Upper lobe of left lung (tissue), 4 donors: ENCODE results near the gene MGLL.

Source experiments
- EP300 ChIP-seq, 4 donors: sonication (generic); formaldehyde crosslinking; IDR thresholded peaks; one replicate each; pipeline ENCODE4 v1.5.1; 2017; ENCODE audit warnings: antibody characterized with exemption in 4 of 4, control low read depth in 2 of 4
- POLR2A ChIP-seq, 4 donors: fragments of 450-650 bp; IDR thresholded peaks; one replicate each; pipeline ENCODE4 v1.5.1; 2016 to 2017; ENCODE audit warnings: antibody characterized with exemption in 4 of 4, mild to moderate bottlenecking in 2 of 4
- POLR2AphosphoS5 ChIP-seq, 2 donors: sonication (generic); formaldehyde crosslinking; IDR thresholded peaks; one replicate each; pipeline ENCODE4 v1.5.1; 2017; ENCODE audit warnings: antibody characterized with exemption in 2 of 2
- TF ChIP-seq, protein P1 (sequence below), 6 experiments: fragments of 450-650 bp in 4 of 6; fragments of 200-600 bp in 2 of 6; sonication (generic) in 2 of 6; IDR thresholded peaks; one replicate each; pipeline ENCODE4 v1.5.1; 2016 to 2019; ENCODE audit warnings: antibody characterized with exemption in 6 of 6

DNA sequence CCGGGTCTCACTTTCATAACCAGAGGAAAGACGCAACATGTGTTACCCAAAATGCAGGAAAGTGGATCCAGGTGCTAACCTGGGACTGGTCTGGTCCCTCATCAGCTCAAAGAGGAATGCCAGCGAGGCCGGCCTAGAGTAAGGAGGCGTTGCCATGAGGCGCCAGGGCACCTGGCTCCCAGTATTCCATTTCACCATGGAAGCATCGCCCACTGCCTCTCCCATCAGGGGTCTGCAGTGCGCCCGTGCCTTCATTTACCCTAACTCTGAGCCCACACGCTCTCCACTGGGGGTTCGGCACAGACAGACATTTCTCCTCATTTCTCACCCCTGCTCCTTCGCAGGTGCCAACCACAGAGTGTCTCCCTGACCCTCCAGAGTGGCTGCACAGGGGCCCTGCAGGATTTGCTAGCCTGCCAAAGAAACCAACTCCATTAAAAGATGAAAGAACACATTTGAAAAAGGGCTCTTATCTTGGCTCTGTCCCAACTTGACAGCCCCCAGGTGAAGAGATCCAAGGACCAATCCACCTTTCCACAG lies 88.1 kb downstream of the MGLL start:
- TF ChIP-seq, protein P1, sequence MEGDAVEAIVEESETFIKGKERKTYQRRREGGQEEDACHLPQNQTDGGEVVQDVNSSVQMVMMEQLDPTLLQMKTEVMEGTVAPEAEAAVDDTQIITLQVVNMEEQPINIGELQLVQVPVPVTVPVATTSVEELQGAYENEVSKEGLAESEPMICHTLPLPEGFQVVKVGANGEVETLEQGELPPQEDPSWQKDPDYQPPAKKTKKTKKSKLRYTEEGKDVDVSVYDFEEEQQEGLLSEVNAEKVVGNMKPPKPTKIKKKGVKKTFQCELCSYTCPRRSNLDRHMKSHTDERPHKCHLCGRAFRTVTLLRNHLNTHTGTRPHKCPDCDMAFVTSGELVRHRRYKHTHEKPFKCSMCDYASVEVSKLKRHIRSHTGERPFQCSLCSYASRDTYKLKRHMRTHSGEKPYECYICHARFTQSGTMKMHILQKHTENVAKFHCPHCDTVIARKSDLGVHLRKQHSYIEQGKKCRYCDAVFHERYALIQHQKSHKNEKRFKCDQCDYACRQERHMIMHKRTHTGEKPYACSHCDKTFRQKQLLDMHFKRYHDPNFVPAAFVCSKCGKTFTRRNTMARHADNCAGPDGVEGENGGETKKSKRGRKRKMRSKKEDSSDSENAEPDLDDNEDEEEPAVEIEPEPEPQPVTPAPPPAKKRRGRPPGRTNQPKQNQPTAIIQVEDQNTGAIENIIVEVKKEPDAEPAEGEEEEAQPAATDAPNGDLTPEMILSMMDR (IDR thresholded peaks at IDR 0.05): no peak
- TF ChIP-seq POLR2A (IDR thresholded peaks at IDR 0.05) (no peak), EP300 (IDR thresholded peaks at IDR 0.05) (no peak), POLR2AphosphoS5 (IDR thresholded peaks at IDR 0.05) (no peak)
